GM12878 (cell line): ENCODE measurements around the gene ITGA7. TPM values are rescaled to one million over a fixed set of nuclear protein-coding genes. Genes with fewer than 3 reads are reported as not detected.

ENCODE experiments used
- ATAC-seq: fragments of 200-7000 bp; cut with Tn5 transposase; 3 replicates; pipeline ENCODE4 v1.9.1; 2020; ENCODE audit warnings: mild to moderate bottlenecking, moderate library complexity
- BruUV-seq: library from RNA; stranded (reverse); fragments of 400-500 nt; replicated peaks from 2 replicates; lab custom pipeline; 2021; lab: Mats Ljungman, UMichigan
- CTCF ChIA-PET: fragments of 300-600 bp; sonication (Branson Sonifier 250); formaldehyde crosslinking; extraction: SDS; loops from one replicate; lab custom pipeline; 2021; ENCODE audit warnings: inconsistent platforms; lab: Yijun Ruan, JAX
- POLR2A ChIA-PET: fragments of 350-600 bp; formaldehyde crosslinking; extraction: SDS; loops from one replicate; lab custom pipeline; 2021; ENCODE audit warnings: inconsistent platforms; lab: Charles Lee
- RAD21 ChIA-PET: fragments of 300-600 bp; sonication (Branson Sonifier 250); formaldehyde crosslinking; loops from one replicate; lab custom pipeline; 2023; ENCODE audit warnings: antibody characterized with exemption; ENCODE audit not compliant: unreplicated experiment; lab: Charles Lee
- SMC1A ChIA-PET: fragments of 300-600 bp; sonication (Branson Sonifier 250); formaldehyde crosslinking; loops from one replicate; lab custom pipeline; 2023; ENCODE audit not compliant: unreplicated experiment, uncharacterized antibody; lab: Charles Lee
- DNase-seq: peaks from one replicate; pipeline ENCODE4 v3.0.0-alpha.2; 2011; ENCODE audit warnings: low read depth, low spot score
- FAIRE-seq: peaks from 3 replicates; lab custom pipeline; 2011; peaks lifted over from hg19 to GRCh38; lab: Jason Lieb, UNC
- H2AFZ ChIP-seq: 2 replicates; pipeline ENCODE4 v1.6.0; 2011; ENCODE audit warnings: low read depth, low read length, control low read depth; ENCODE audit not compliant: control insufficient read depth
- H3K27ac ChIP-seq: 2 replicates; pipeline ENCODE4 v1.5.1; 2011; ENCODE audit warnings: control low read depth; ENCODE audit not compliant: control insufficient read depth, insufficient read depth
- H3K27me3 ChIP-seq, 2 experiments: replicated peaks in 1 of 2; 2 replicates each; pipeline versions ENCODE4 v1.6.0 to v1.6.1; 2011; ENCODE audit warnings: low read length in 1 of 2; ENCODE audit not compliant: control insufficient read depth in 2 of 2, insufficient read depth in 2 of 2
- H3K36me3 ChIP-seq, 2 experiments: 2 replicates each; pipeline ENCODE4 v1.5.1; 2011; ENCODE audit warnings: low read length in 1 of 2; ENCODE audit not compliant: control insufficient read depth in 2 of 2, insufficient read depth in 2 of 2
- H3K4me1 ChIP-seq: 2 replicates; pipeline ENCODE4 v1.6.1; 2011; ENCODE audit warnings: mild to moderate bottlenecking, low read length, moderate library complexity, mixed read lengths; ENCODE audit not compliant: control insufficient read depth, insufficient read depth
- H3K4me2 ChIP-seq: 2 replicates; pipeline ENCODE4 v1.6.0; 2011; ENCODE audit warnings: control low read depth; ENCODE audit not compliant: control insufficient read depth, insufficient read depth
- H3K4me3 ChIP-seq: fragments of 200-600 bp; sonication (generic); 2 replicates; pipeline ENCODE4 v1.5.1; 2016
- H3K79me2 ChIP-seq: 2 replicates; pipeline ENCODE4 v1.6.0; 2011; ENCODE audit warnings: low read length; ENCODE audit not compliant: control insufficient read depth, insufficient read depth
- H3K9ac ChIP-seq: 2 replicates; pipeline ENCODE4 v1.8.0; 2011; ENCODE audit warnings: low read length, control low read depth, mixed read lengths; ENCODE audit not compliant: control insufficient read depth, insufficient read depth
- H3K9me3 ChIP-seq: replicated peaks from 3 replicates; pipeline ENCODE4 v1.5.1; 2011; ENCODE audit warnings: mild to moderate bottlenecking, low read length; ENCODE audit not compliant: control insufficient read depth, insufficient read depth
- H4K20me1 ChIP-seq: 2 replicates; pipeline ENCODE4 v1.6.0; 2011; ENCODE audit not compliant: control insufficient read depth, insufficient read depth
- BHLHE40 ChIP-seq, 2 experiments: fragments of 450-650 bp in 1 of 2; IDR thresholded peaks; 2 replicates each; pipeline ENCODE4 v1.6.1; 2011 to 2017; ENCODE audit warnings: low read depth in 2 of 2, borderline replicate concordance in 1 of 2, improper control_type of control experiment in 1 of 2, low read length in 1 of 2, mild to moderate bottlenecking in 1 of 2
- MAX ChIP-seq: IDR thresholded peaks from 2 replicates; pipeline ENCODE4 v1.6.1; 2012; ENCODE audit warnings: low read depth, low read length, improper control_type of control experiment
- PAX5 ChIP-seq: IDR thresholded peaks from 2 replicates; pipeline ENCODE4 v1.6.1; 2011; ENCODE audit warnings: low read depth, low read length, borderline replicate concordance
- RBBP5 ChIP-seq: fragments of 200-600 bp; sonication (generic); conservative IDR thresholded peaks from 2 replicates; pipeline ENCODE4 v1.6.1; 2016
- TBL1XR1 ChIP-seq: IDR thresholded peaks from 2 replicates; pipeline ENCODE4 v1.6.1; 2012; ENCODE audit warnings: low read depth, low read length, improper control_type of control experiment
- WRNIP1 ChIP-seq: IDR thresholded peaks from 2 replicates; pipeline ENCODE4 v1.6.1; 2011; ENCODE audit warnings: low read depth, low read length, improper control_type of control experiment, borderline replicate concordance
- WGBS: methylation state at CpG from one replicate; pipeline ENCODE4 v1.1.6; 2016; ENCODE audit warnings: low lambda C conversion rate; ENCODE audit not compliant: insufficient replicate concordance, insufficient coverage; ENCODE audit errors: missing lambda C conversion rate; 5-methylcytosine and 5-hydroxymethylcytosine counted together
- in situ Hi-C: fragments of 300-500 bp; cut with MboI; formaldehyde crosslinking; loops from 9 replicates; pipeline ENCODE4 v1.14.3; 2018; ENCODE audit warnings: mixed read lengths
- intact Hi-C: fragments of 100-400 bp; cut with micrococcal nuclease; formaldehyde crosslinking; loops from one replicate; pipeline ENCODE4 v1.14.2; 2022; ENCODE audit not compliant: unreplicated experiment
- polyA plus RNA-seq, 11 experiments: library from polyadenylated mRNA; depleted of rRNA in 4 of 11; unstranded in 6 of 11; stranded (reverse) in 5 of 11; fragments of >200 nt; fragmentation: Nextera tagmentation in 4 of 11; fragmentation: Illumina TruSeq in 1 of 11; extraction: Ambion mirVana in 4 of 11; extraction: Trizol in 1 of 11; gene quantifications; 1 replicate in 1 of 11; 2 replicates in 10 of 11; pipeline versions ENCODE4 v1.2.1 to v1.2.3, GENCODE V29; 2011 to 2016; ENCODE audit warnings: inconsistent platforms in 2 of 11, missing spikeins in 2 of 11, low read depth in 1 of 11
- total RNA-seq, 4 experiments: library from RNA; depleted of rRNA in 3 of 4; stranded (reverse); fragments of >200 nt in 3 of 4; fragmentation: Illumina TruSeq in 1 of 4; extraction: Trizol in 1 of 4; gene quantifications; 2 replicates each; pipeline versions ENCODE4 v1.2.1 to v1.2.3, GENCODE V29; 2013 to 2021

The ITGA7 gene
- total and polyA plus RNA-seq, 10 of the 15 experiments (the other 5 are each of a cell fraction or from before 2014, with no cell fraction given), result 0.18 to 5.1 (median 1.5) TPM

GRCh38 chr12:55722948-55723347 lies 15.2 kb upstream of the ITGA7 start:
- Histone ChIP-seq H2AFZ (no peak overlapping the region), H3K27me3 (no peaks in the 10 kb centered on the region), H4K20me1 (no peaks in the 10 kb centered on the region), H3K9me3 (no peaks in the 10 kb centered on the region), H3K9ac (no peak overlapping the region), H3K27ac (no peak overlapping the region), H3K4me1 (peaks cover 21% of the 10 kb centered on the region), H3K4me3 (no peak overlapping the region), H3K79me2 (peaks cover 6% of the 10 kb centered on the region), H3K36me3 (peaks cover 7% of the 10 kb centered on the region in 2 experiments; a peak in 3 of 4 replicates), H3K4me2 (no peak overlapping the region)
- no peak for DNase-seq
- no TSS peak for BruUV-seq
- ChIA-PET POLR2A (interaction anchor here (0.8 to 2.3 kb wide), 4 partner anchors 15 to 49 kb away, joined by 3 to 9 read pairs (median 4); no protein-coding TSS in a partner anchor), CTCF (interaction anchor here (0.8 to 11.4 kb wide), 9 partner anchors 10 to 998 kb away, joined by 3 to 205 read pairs (median 4); partner anchors contain the start of genes ORMDL2 and SARNP), RAD21 (interaction anchor here (0.8 to 11.0 kb wide), 4 partner anchors 14 to 217 kb away, joined by 3 to 113 read pairs (median 3); no protein-coding TSS in a partner anchor), SMC1A (interaction anchor here (0.6 to 1.6 kb wide), 4 partner anchors 15 to 105 kb away, joined by 3 to 11 read pairs (median 4); no protein-coding TSS in a partner anchor)
- ATAC-seq, result peak; percentile 21; the same call in 1 of the 3 replicates
- intact Hi-C loops, result no loop called here
- no peak for TF ChIP-seq MAX
- peak; percentile 53; the same call in 1 of the 2 replicates for TF ChIP-seq PAX5
- TF ChIP-seq BHLHE40 (IDR thresholded peaks at IDR 0.05; ENCODE audit: borderline replicate concordance in 1 of 2, low read depth in 2 of 2, low read length in 1 of 2), result peak in 1 of 2 experiments; percentile 45; a peak in 1 of 4 replicates
- TF ChIP-seq WRNIP1, result no peak
- TF ChIP-seq RBBP5, result no peak
- TF ChIP-seq TBL1XR1, result no peak
- FAIRE-seq, result no peak
- 58% methylated on average over 8 of the region's 8 CpGs for WGBS
- in situ Hi-C loops, result no loop called here
